ENCODE measurements around the gene WDFY4. TPM values are rescaled to one million over a fixed set of nuclear protein-coding genes. Genes with fewer than 3 reads are reported as not detected.

WDFY4 gene
- total and polyA plus RNA-seq, 8 donors = 2.8 to 23.6 (median 4.8) TPM

GRCh38 chr10:48957361-48958151 is 272.9 kb downstream of the WDFY4 start:
- intact Hi-C loops (cut with DNase I) = no loop called here
- Histone ChIP-seq H3K9me3 (no peaks in the 10 kb centered on the region), H3K27me3 (no peaks in the 10 kb centered on the region), H3K4me1 (no peaks in the 10 kb centered on the region), H3K36me3 (peaks cover 0 to 41% of the 10 kb centered on the region in 2 donors), H3K4me3 (no peak overlapping the region), H3K27ac (no peak overlapping the region)
- DNase-seq = no peak
- ATAC-seq = no peak
- no peak for TF ChIP-seq CTCF (IDR thresholded peaks at IDR 0.05)

GRCh38 chr10:48958598-48959190 is 274.0 kb downstream of the WDFY4 start:
- Histone ChIP-seq H3K27ac (no peak overlapping the region), H3K9me3 (no peaks in the 10 kb centered on the region), H3K27me3 (no peaks in the 10 kb centered on the region), H3K4me1 (no peaks in the 10 kb centered on the region), H3K36me3 (peaks cover 0 to 41% of the 10 kb centered on the region in 2 donors), H3K4me3 (no peak overlapping the region)
- no peak for TF ChIP-seq CTCF (IDR thresholded peaks at IDR 0.05)
- DNase-seq = no peak
- intact Hi-C loops (cut with DNase I) = no loop called here
- no peak for ATAC-seq

- no peak for ATAC-seq
- H3K9me3 ChIP-seq = no peaks in the 10 kb centered on the region
- H3K27me3 ChIP-seq = no peaks in the 10 kb centered on the region
- H3K4me1 ChIP-seq = no peaks in the 10 kb centered on the region
- TF ChIP-seq CTCF (IDR thresholded peaks at IDR 0.05) = no peak
- H3K27ac ChIP-seq = no peak overlapping the region
- intact Hi-C loops (cut with DNase I) = no loop called here
- no peak for DNase-seq
- peaks cover 0 to 32% of the 10 kb centered on the region in 2 donors for H3K36me3 ChIP-seq
- H3K4me3 ChIP-seq = no peak overlapping the region
These were observed 279.4 kb downstream of the WDFY4 start for GRCh38 chr10:48964038-48964437.

GRCh38 chr10:48965460-48965859 is 280.8 kb downstream of the WDFY4 start:
- Histone ChIP-seq H3K4me1 (no peaks in the 10 kb centered on the region), H3K9me3 (no peaks in the 10 kb centered on the region), H3K36me3 (peaks cover 0 to 37% of the 10 kb centered on the region in 2 donors), H3K27me3 (no peaks in the 10 kb centered on the region), H3K4me3 (no peak overlapping the region), H3K27ac (no peak overlapping the region)
- ATAC-seq (no peak), DNase-seq (no peak)
- intact Hi-C loops (cut with DNase I) = no loop called here
- TF ChIP-seq CTCF (IDR thresholded peaks at IDR 0.05) = no peak

GRCh38 chr10:48968036-48968435 is 283.4 kb downstream of the WDFY4 start:
- no peaks in the 10 kb centered on the region for H3K9me3 ChIP-seq
- H3K4me3 ChIP-seq = no peak overlapping the region
- DNase-seq (no peak), ATAC-seq (no peak)
- H3K27me3 ChIP-seq = no peaks in the 10 kb centered on the region
- no peak overlapping the region for H3K27ac ChIP-seq
- intact Hi-C loops (cut with DNase I) = no loop called here
- H3K4me1 ChIP-seq = no peaks in the 10 kb centered on the region
- peaks cover 0 to 33% of the 10 kb centered on the region in 2 donors for H3K36me3 ChIP-seq
- TF ChIP-seq CTCF (IDR thresholded peaks at IDR 0.05) = no peak

Data from left lung (tissue), 10 donors.